Measurements from ENCODE around the gene VANGL2.

DNA sequence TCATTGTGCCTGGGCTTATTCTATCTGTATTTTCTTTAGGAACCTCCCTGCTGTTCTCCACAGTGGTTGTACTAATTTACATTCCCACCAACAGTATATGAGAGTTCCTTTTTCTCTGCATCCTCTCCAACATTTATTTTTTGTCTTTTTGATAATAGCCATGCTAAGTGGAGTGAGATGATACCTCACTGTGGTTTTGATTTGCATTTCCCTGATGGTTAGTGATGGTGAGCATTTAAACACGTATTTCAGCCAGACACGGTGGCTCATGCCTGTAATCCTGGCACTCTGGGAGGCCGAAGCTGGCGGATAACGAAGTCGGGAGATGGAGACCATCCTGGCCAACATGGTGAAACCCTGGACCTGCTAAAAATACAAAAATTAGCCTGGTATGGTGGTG, 64.8 kb downstream of the VANGL2 start:
- TF ChIP-seq, protein P1, sequence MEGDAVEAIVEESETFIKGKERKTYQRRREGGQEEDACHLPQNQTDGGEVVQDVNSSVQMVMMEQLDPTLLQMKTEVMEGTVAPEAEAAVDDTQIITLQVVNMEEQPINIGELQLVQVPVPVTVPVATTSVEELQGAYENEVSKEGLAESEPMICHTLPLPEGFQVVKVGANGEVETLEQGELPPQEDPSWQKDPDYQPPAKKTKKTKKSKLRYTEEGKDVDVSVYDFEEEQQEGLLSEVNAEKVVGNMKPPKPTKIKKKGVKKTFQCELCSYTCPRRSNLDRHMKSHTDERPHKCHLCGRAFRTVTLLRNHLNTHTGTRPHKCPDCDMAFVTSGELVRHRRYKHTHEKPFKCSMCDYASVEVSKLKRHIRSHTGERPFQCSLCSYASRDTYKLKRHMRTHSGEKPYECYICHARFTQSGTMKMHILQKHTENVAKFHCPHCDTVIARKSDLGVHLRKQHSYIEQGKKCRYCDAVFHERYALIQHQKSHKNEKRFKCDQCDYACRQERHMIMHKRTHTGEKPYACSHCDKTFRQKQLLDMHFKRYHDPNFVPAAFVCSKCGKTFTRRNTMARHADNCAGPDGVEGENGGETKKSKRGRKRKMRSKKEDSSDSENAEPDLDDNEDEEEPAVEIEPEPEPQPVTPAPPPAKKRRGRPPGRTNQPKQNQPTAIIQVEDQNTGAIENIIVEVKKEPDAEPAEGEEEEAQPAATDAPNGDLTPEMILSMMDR (conservative IDR thresholded peaks at IDR 0.05; ENCODE audit: low read depth, low read length) = no peak
- TF ChIP-seq MAZ (IDR thresholded peaks at IDR 0.05; ENCODE audit: borderline replicate concordance, low read depth, low read length) (no peak), MXI1 (IDR thresholded peaks at IDR 0.05; ENCODE audit: borderline replicate concordance, low read depth, low read length) (no peak), POLR2A (IDR thresholded peaks at IDR 0.05; ENCODE audit: low read depth, low read length) (no peak), MAFK (IDR thresholded peaks at IDR 0.05; ENCODE audit: low read depth, low read length) (no peak), SMC3 (IDR thresholded peaks at IDR 0.05; ENCODE audit: low read depth, low read length) (no peak), CEBPB (IDR thresholded peaks at IDR 0.05; ENCODE audit: low read depth, low read length) (no peak), RAD21 (IDR thresholded peaks at IDR 0.05; ENCODE audit: low read length) (no peak), RCOR1 (IDR thresholded peaks at IDR 0.05; ENCODE audit: insufficient replicate concordance, low read length) (no peak), FOS (IDR thresholded peaks at IDR 0.05; ENCODE audit: low read depth, low read length) (no peak)
- TF ChIP-seq, protein P2, sequence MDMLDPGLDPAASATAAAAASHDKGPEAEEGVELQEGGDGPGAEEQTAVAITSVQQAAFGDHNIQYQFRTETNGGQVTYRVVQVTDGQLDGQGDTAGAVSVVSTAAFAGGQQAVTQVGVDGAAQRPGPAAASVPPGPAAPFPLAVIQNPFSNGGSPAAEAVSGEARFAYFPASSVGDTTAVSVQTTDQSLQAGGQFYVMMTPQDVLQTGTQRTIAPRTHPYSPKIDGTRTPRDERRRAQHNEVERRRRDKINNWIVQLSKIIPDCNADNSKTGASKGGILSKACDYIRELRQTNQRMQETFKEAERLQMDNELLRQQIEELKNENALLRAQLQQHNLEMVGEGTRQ (IDR thresholded peaks at IDR 0.05; ENCODE audit: low read depth, low read length) = no peak

Measured in IMR-90 (cell line).